Right atrium auricular region (tissue), 2 donors: ENCODE measurements around the gene HMGXB4. TPM values are rescaled to one million over a fixed set of nuclear protein-coding genes. Genes with fewer than 3 reads are reported as not detected.

Experiments used
- DNase-seq: peaks from one replicate; pipeline ENCODE4 v3.0.0-alpha.2; 2019; ENCODE audit warnings: low spot score
- H3K27ac ChIP-seq, 2 donors: fragments of 200-600 bp; sonication (generic); 1 replicate in 1 of 2; 2 replicates in 1 of 2; pipeline ENCODE4 v1.5.1; 2016 to 2019
- H3K27me3 ChIP-seq, 2 donors: fragments of 200-600 bp; sonication (generic); one replicate each; pipeline versions ENCODE4 v1.5.1 to v1.6.0; 2017 to 2019
- H3K36me3 ChIP-seq: fragments of 200-600 bp; sonication (generic); one replicate; pipeline ENCODE4 v1.5.1; 2016
- H3K4me1 ChIP-seq, 2 donors: fragments of 200-600 bp; sonication (generic); one replicate each; pipeline versions ENCODE4 v1.5.1 to v1.6.0; 2017 to 2019
- H3K4me3 ChIP-seq, 2 donors: fragments of 200-600 bp; sonication (generic); 1 replicate in 1 of 2; 2 replicates in 1 of 2; pipeline ENCODE4 v1.5.1; 2017 to 2019; ENCODE audit warnings: mild to moderate bottlenecking in 1 of 2, moderate library complexity in 1 of 2
- H3K9me3 ChIP-seq, 2 donors: fragments of 200-600 bp; sonication (generic); one replicate each; pipeline ENCODE4 v1.5.1; 2019
- CTCF ChIP-seq, 2 donors: fragments of 200-600 bp; sonication (generic); IDR thresholded peaks; one replicate each; pipeline ENCODE4 v1.5.1; 2019; ENCODE audit warnings: antibody characterized with exemption in 2 of 2
- total RNA-seq, 2 donors: library from RNA; depleted of rRNA; stranded (reverse); fragments of >200 nt; gene quantifications; one replicate each; pipeline ENCODE4 v1.1.0, GENCODE V29; 2016

HMGXB4 gene
- total RNA-seq, 2 donors from 2014 or later = 9.6 to 9.8 TPM

DNA sequence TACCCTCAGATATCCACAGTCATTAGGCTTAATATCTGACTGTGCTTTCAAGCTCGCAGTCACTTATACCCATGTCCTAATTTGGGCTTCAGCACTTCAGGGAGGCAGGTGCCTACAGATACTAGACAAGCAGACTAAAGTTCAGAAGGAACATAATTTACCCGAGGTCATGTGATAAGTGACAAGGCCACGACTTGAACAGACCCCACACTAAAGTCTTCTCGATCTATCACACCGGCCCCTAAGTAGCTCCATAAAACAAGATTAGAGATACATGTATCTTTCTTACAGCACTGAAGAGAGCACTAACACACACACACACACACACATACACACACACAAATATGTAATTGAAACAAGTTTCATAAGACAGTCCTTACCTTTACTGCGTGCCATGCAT lies 75.0 kb downstream of the HMGXB4 start:
- no peak for DNase-seq

DNA sequence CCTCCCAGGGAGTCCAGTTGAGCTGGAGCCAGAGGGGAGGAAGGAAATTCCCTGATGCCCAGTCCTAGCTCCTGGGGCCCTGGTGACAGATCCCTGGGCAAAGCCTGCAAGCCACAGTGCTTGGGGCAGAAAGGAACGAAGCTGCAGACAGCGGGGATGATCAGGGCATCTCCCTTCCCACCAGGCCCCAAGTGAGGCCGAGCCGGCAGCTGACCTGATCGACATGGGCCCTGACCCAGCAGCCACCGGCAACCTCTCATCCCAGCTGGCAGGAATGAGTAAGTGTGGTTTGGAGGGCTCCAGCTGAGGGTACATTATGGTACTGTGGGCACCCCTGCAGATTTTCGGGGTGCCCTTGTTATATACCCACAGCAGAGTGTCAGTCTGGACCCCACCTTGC lies 75.9 kb downstream of the HMGXB4 start:
- Histone ChIP-seq H3K27me3 (no peaks in the 10 kb centered on the region), H3K4me1 (peaks cover 0 to 52% of the 10 kb centered on the region in 2 donors), H3K36me3 (peaks cover 74% of the 10 kb centered on the region), H3K9me3 (no peaks in the 10 kb centered on the region), H3K27ac (peak overlapping the region; percentile 47 to 80), H3K4me3 (no peak overlapping the region)
- no peak for DNase-seq
- TF ChIP-seq CTCF (IDR thresholded peaks at IDR 0.05) = no peak

More for the DNA sequence above, 75.0 kb downstream of the HMGXB4 start:
- Histone ChIP-seq H3K27me3 (no peaks in the 10 kb centered on the region), H3K9me3 (no peaks in the 10 kb centered on the region), H3K4me3 (no peak overlapping the region), H3K4me1 (peaks cover 0 to 57% of the 10 kb centered on the region in 2 donors), H3K36me3 (peaks cover 74% of the 10 kb centered on the region), H3K27ac (peak overlapping the region; percentile 47 to 80)
- no peak for TF ChIP-seq CTCF (IDR thresholded peaks at IDR 0.05)

- TF ChIP-seq CTCF (IDR thresholded peaks at IDR 0.05) = no peak
- peaks cover 74% of the 10 kb centered on the region for H3K36me3 ChIP-seq
- H3K27ac ChIP-seq = peak overlapping the region in 1 of 2 donors; percentile 54
- DNase-seq = no peak
- no peaks in the 10 kb centered on the region for H3K9me3 ChIP-seq
- no peak overlapping the region for H3K4me3 ChIP-seq
- peaks cover 0 to 51% of the 10 kb centered on the region in 2 donors for H3K4me1 ChIP-seq
- no peaks in the 10 kb centered on the region for H3K27me3 ChIP-seq
These were observed 76.7 kb downstream of the HMGXB4 start for GRCh38 chr22:35334004-35334403.

DNA sequence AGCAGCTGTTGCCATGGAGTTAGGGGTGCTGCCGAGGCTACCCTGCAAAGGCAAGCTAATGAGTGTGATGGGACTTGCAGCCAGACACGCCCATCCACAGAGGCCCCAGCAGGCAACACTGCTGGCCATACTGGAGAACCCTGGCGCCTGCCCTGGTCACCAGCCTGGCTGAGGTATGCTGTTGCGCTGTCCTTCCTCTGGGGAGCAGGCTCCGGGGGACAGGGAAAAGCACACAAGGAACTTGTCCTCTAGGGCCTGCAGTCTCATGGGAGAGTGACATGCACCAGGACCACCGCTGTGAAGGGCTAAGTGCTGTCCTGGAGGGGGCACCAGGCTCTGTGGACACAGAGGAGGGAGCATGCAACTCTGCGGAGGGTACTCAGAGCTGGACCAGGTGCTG lies 78.2 kb downstream of the HMGXB4 start:
- H3K4me1 ChIP-seq = peaks cover 0 to 43% of the 10 kb centered on the region in 2 donors
- peaks cover 88% of the 10 kb centered on the region for H3K36me3 ChIP-seq

DNA sequence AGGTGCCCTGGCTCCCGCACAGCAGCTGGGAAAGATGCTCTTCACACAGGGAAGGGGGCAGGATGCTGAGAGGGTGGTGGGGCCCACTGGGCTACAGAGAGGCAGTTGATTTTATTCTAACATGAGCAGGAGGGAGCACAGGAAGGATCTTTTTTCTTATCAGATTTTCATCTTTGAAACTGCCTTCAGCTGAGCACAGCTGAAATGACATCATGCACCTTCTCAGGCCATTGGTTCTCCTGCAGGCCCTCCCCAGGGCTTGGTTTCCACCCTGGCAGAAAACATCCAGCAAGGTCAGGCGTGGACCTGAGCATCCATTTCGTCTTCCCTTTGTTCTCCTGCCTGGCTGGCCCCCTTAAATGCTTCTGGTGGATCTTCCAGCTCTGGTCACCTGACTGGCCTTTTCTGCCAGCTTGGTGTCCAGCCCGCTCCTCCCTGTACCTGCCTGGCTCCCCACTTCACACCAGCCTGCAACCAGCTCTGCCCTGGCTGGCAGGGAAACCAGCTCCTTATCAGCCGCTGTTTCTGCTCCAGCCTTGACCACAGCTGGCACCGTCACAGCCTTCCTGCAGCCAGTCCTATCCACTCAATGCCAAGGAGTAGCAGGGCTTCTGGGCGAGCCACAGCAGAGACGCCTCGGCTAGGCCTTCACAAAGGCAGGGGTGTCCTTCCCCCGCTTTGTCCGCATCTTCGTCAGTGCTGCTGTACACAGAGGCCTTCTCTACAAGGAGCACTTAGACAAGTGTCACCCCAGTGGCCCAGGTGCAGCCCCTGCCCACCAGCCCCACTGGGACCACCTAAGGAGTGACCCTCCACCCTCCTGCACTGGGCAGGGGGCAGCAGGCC lies 78.9 kb downstream of the HMGXB4 start:
- peaks cover 0 to 36% of the 10 kb centered on the region in 2 donors for H3K4me1 ChIP-seq
- H3K27me3 ChIP-seq = no peaks in the 10 kb centered on the region
- H3K36me3 ChIP-seq = peaks cover 92% of the 10 kb centered on the region
- TF ChIP-seq CTCF (IDR thresholded peaks at IDR 0.05) = no peak
- no peak overlapping the region for H3K4me3 ChIP-seq
- H3K9me3 ChIP-seq = no peaks in the 10 kb centered on the region
- H3K27ac ChIP-seq = peak overlapping the region; percentile 21 to 54
- DNase-seq = no peak

More for the DNA sequence above, 78.2 kb downstream of the HMGXB4 start:
- Histone ChIP-seq H3K27me3 (no peaks in the 10 kb centered on the region), H3K27ac (peak overlapping the region; percentile 21 to 54), H3K4me3 (no peak overlapping the region), H3K9me3 (no peaks in the 10 kb centered on the region)
- no peak for TF ChIP-seq CTCF (IDR thresholded peaks at IDR 0.05)
- DNase-seq = no peak
